HCT116 (cell line): ENCODE measurements around the gene MXRA8.
"Not testable (repeated sequence)": the region's sequence is repeated elsewhere in the genome, so short reads cannot be mapped to it uniquely, and the experiment has no call there.

ENCODE experiments used
- ATF3 ChIP-seq: IDR thresholded peaks from 2 replicates; pipeline ENCODE4 v1.6.1; 2012
- CTCF ChIP-seq, 3 experiments: fragments of 200-600 bp in 1 of 3; sonication (generic) in 1 of 3; IDR thresholded peaks in 2 of 3; conservative IDR thresholded peaks in 1 of 3; 2 replicates each; pipeline ENCODE4 v1.5.1; 2012 to 2017; ENCODE audit warnings: low read depth in 2 of 3, low read length in 2 of 3, antibody characterized with exemption in 1 of 3, borderline replicate concordance in 1 of 3, control low read depth in 1 of 3, mild to moderate bottlenecking in 1 of 3, mixed read lengths in 1 of 3, mixed run types in 1 of 3, moderate library complexity in 1 of 3; ENCODE audit not compliant: insufficient read depth in 1 of 3
- MAX ChIP-seq: IDR thresholded peaks from 2 replicates; pipeline ENCODE4 v1.6.1; 2012
- POLR2A ChIP-seq: IDR thresholded peaks from 2 replicates; pipeline ENCODE4 v1.7.0; 2011; ENCODE audit warnings: borderline replicate concordance; ENCODE audit not compliant: insufficient read depth, insufficient read length; ENCODE audit errors: extremely low read depth
- REST ChIP-seq: IDR thresholded peaks from 2 replicates; pipeline ENCODE4 v1.6.1; 2012; ENCODE audit warnings: low read depth
- SIN3A ChIP-seq: IDR thresholded peaks from 2 replicates; pipeline ENCODE4 v1.6.1; 2012; ENCODE audit warnings: low read depth
- SP1 ChIP-seq: IDR thresholded peaks from 2 replicates; pipeline ENCODE4 v1.6.1; 2012; ENCODE audit warnings: low read depth
- SRF ChIP-seq: IDR thresholded peaks from 2 replicates; pipeline ENCODE4 v1.6.1; 2012; ENCODE audit warnings: low read depth
- TCF7L2 ChIP-seq: IDR thresholded peaks from 2 replicates; pipeline ENCODE4 v1.7.0; 2011; ENCODE audit warnings: borderline replicate concordance, inconsistent platforms; ENCODE audit not compliant: insufficient read depth, insufficient read length; ENCODE audit errors: extremely low read depth

- not testable (repeated sequence) for TF ChIP-seq SP1; POLR2A; CTCF (IDR thresholded peaks at IDR 0.05 in 2 of 3, conservative IDR thresholded peaks at IDR 0.05 in 1 of 3; ENCODE audit: borderline replicate concordance in 1 of 3, insufficient read depth in 1 of 3, low read depth in 2 of 3, low read length in 2 of 3); MAX; SIN3A; REST; ATF3; SRF; TCF7L2
Measured at GRCh38 chr1:1402901-1403392, 44.6 kb upstream of the MXRA8 start.
